HL-60 (cell line): ENCODE results near the gene UBAC2.

Experiments
- CTCF ChIP-seq: IDR thresholded peaks from one replicate; pipeline ENCODE4 v1.5.1; 2011; ENCODE audit warnings: low read length, control low read depth, inconsistent platforms; ENCODE audit not compliant: insufficient read depth
- GABPA ChIP-seq: IDR thresholded peaks from 2 replicates; pipeline ENCODE4 v1.6.1; 2012; ENCODE audit warnings: low read depth

GRCh38 chr13:99203601-99204579 is 3.2 kb downstream of the UBAC2 start:
- TF ChIP-seq CTCF (no peak), GABPA (no peak)
